GM23338 (cell line): Measurements from ENCODE around the gene GOLGA7B. TPM values are rescaled to one million over a fixed set of nuclear protein-coding genes. Genes with fewer than 3 reads are reported as not detected.

ENCODE experiments used
- ATAC-seq: fragments of 200-7000 bp; cut with Tn5 transposase; 3 replicates; pipeline ENCODE4 v1.9.1; 2020
- DNase-seq: peaks from one replicate; pipeline ENCODE4 v3.0.0-alpha.2; 2015; ENCODE audit warnings: low spot score
- H2AFZ ChIP-seq: fragments of 200-600 bp; sonication (generic); 2 replicates; pipeline ENCODE4 v1.8.0; 2016; ENCODE audit warnings: antibody characterized with exemption, mild to moderate bottlenecking, moderate library complexity
- H3F3A ChIP-seq: fragments of 200-600 bp; sonication (generic); replicated peaks from 2 replicates; pipeline ENCODE4 v1.8.0; 2017; ENCODE audit warnings: antibody characterized with exemption, mixed run types, low read depth
- H3K27ac ChIP-seq: fragments of 200-600 bp; sonication (generic); 2 replicates; pipeline ENCODE4 v1.6.1; 2016; ENCODE audit warnings: low read depth
- H3K27me3 ChIP-seq: fragments of 200-600 bp; sonication (generic); 2 replicates; pipeline ENCODE4 v1.8.0; 2016; ENCODE audit warnings: mild to moderate bottlenecking, mixed run types, moderate library complexity; ENCODE audit not compliant: insufficient read depth
- H3K36me3 ChIP-seq: fragments of 200-600 bp; sonication (generic); 2 replicates; pipeline ENCODE4 v1.8.0; 2016; ENCODE audit warnings: mild to moderate bottlenecking; ENCODE audit not compliant: insufficient read depth
- H3K4me1 ChIP-seq: fragments of 200-600 bp; sonication (generic); 2 replicates; pipeline ENCODE4 v1.8.0; 2016; ENCODE audit warnings: mild to moderate bottlenecking, moderate library complexity; ENCODE audit not compliant: insufficient read depth
- H3K4me2 ChIP-seq: fragments of 200-600 bp; sonication (generic); 2 replicates; pipeline ENCODE4 v1.7.1; 2017; ENCODE audit warnings: mixed run types
- H3K4me3 ChIP-seq: fragments of 200-600 bp; sonication (generic); 2 replicates; pipeline ENCODE4 v1.6.1; 2016; ENCODE audit warnings: mixed run types
- H3K79me2 ChIP-seq: fragments of 200-600 bp; sonication (generic); replicated peaks from 2 replicates; pipeline ENCODE4 v1.8.0; 2017; ENCODE audit warnings: mild to moderate bottlenecking; ENCODE audit not compliant: insufficient read depth
- H3K9me2 ChIP-seq: fragments of 200-600 bp; sonication (generic); 2 replicates; pipeline ENCODE4 v1.8.0; 2017; ENCODE audit not compliant: insufficient read depth
- H4K20me1 ChIP-seq: fragments of 200-600 bp; sonication (generic); replicated peaks from 2 replicates; pipeline ENCODE4 v1.8.0; 2017; ENCODE audit warnings: mild to moderate bottlenecking; ENCODE audit not compliant: insufficient read depth
- H3K27ac Mint-ChIP-seq: 2 replicates; pipeline ENCODE4 v1.8.0; 2020; ENCODE audit warnings: inconsistent platforms, mild to moderate bottlenecking, moderate library complexity, mixed read lengths
- H3K27me3 Mint-ChIP-seq: 3 replicates; pipeline ENCODE4 v1.8.0; 2022; ENCODE audit warnings: low read depth, mild to moderate bottlenecking, moderate library complexity, mixed read lengths, inconsistent platforms; ENCODE audit not compliant: insufficient read depth, poor library complexity
- H3K36me3 Mint-ChIP-seq: 3 replicates; pipeline ENCODE4 v1.8.0; 2021; ENCODE audit warnings: low read depth, mild to moderate bottlenecking, inconsistent platforms, moderate library complexity, mixed read lengths
- H3K4me1 Mint-ChIP-seq: 3 replicates; pipeline ENCODE4 v1.8.0; 2020; ENCODE audit warnings: mild to moderate bottlenecking, inconsistent platforms, mixed read lengths
- H3K4me3 Mint-ChIP-seq: 3 replicates; pipeline ENCODE4 v1.8.0; 2021; ENCODE audit warnings: moderate library complexity, mild to moderate bottlenecking, inconsistent platforms, mixed read lengths
- H3K9me3 Mint-ChIP-seq: 3 replicates; pipeline ENCODE4 v1.8.0; 2020; ENCODE audit warnings: moderate library complexity, mild to moderate bottlenecking, inconsistent platforms, mixed read lengths
- CREB1 ChIP-seq: fragments of 250-450 bp; sonication (Bioruptor Pico); IDR thresholded peaks from 2 replicates; pipeline ENCODE4 v1.5.0; 2020; ENCODE audit warnings: low read depth, mild to moderate bottlenecking, moderate library complexity
- CTCF ChIP-seq, 2 experiments: fragments of 200-600 bp in 1 of 2; sonication (generic) in 1 of 2; conservative IDR thresholded peaks; 2 replicates each; pipeline versions ENCODE4 v1.5.1 to v1.6.1; 2016 to 2017; ENCODE audit warnings: antibody characterized with exemption in 2 of 2, low read depth in 2 of 2, mild to moderate bottlenecking in 2 of 2, moderate library complexity in 1 of 2
- EZH2phosphoT487 ChIP-seq: fragments of 200-600 bp; sonication (generic); IDR thresholded peaks from one replicate; pipeline ENCODE4 v1.8.1; 2018; ENCODE audit warnings: antibody characterized with exemption; ENCODE audit not compliant: unreplicated experiment
- NANOG ChIP-seq: IDR thresholded peaks from 2 replicates; pipeline ENCODE4 v1.6.1; 2016; ENCODE audit warnings: antibody characterized with exemption, borderline replicate concordance
- POLR2AphosphoS5 ChIP-seq: IDR thresholded peaks from 2 replicates; pipeline ENCODE4 v1.6.1; 2016; ENCODE audit warnings: antibody characterized with exemption, low read depth
- REST ChIP-seq: IDR thresholded peaks from one replicate; pipeline ENCODE4 v1.6.1; 2018; ENCODE audit warnings: antibody characterized with exemption; ENCODE audit not compliant: unreplicated experiment
- STAT1 ChIP-seq: IDR thresholded peaks from one replicate; pipeline ENCODE4 v1.6.1; 2016; ENCODE audit warnings: antibody characterized with exemption; ENCODE audit not compliant: unreplicated experiment
- ZNF114 ChIP-seq: fragments of 250-450 bp; sonication (Bioruptor Pico); IDR thresholded peaks from 2 replicates; pipeline ENCODE4 v1.5.0; 2020; ENCODE audit warnings: mild to moderate bottlenecking, moderate library complexity
- ZNF331 ChIP-seq: fragments of 250-450 bp; sonication (Bioruptor Pico); IDR thresholded peaks from 2 replicates; pipeline ENCODE4 v1.5.0; 2020; ENCODE audit warnings: low read depth, mild to moderate bottlenecking, moderate library complexity
- ZNF462 ChIP-seq: fragments of 250-450 bp; sonication (Bioruptor Pico); IDR thresholded peaks from 2 replicates; pipeline ENCODE4 v1.5.0; 2020; ENCODE audit warnings: mild to moderate bottlenecking, moderate library complexity
- polyA plus RNA-seq: library from polyadenylated mRNA; unstranded; fragments of >200 nt; fragmentation: Nextera tagmentation; extraction: Ambion mirVana; gene quantifications from 2 replicates; pipeline ENCODE4 v1.2.1, GENCODE V29; 2016
- total RNA-seq: library from RNA; depleted of rRNA; stranded (reverse); fragments of >200 nt; shearing (Covaris generic); gene quantifications from 2 replicates; pipeline ENCODE4 v1.2.3, GENCODE V29; 2014

GOLGA7B gene
- total and polyA plus RNA-seq, 2 experiments from 2014 or later, result 0.14 to 0.15 TPM

- Histone ChIP-seq H3K36me3 (no peaks in the 10 kb centered on the region), H3K4me1 (peaks cover 3% of the 10 kb centered on the region; the same call in 1 of the 2 replicates), H3K9me2 (0 out of 2 replicates have a peak, but pooled peaks cover 3% of the 10 kb centered on the region), H3F3A (no peaks in the 10 kb centered on the region), H3K27ac (no peak overlapping the region), H4K20me1 (no peaks in the 10 kb centered on the region), H3K4me2 (no peak overlapping the region), H2AFZ (no peak overlapping the region), H3K79me2 (no peaks in the 10 kb centered on the region), H3K4me3 (no peak overlapping the region), H3K27me3 (peaks cover 30% of the 10 kb centered on the region)
- no peak overlapping the region for H3K27ac Mint-ChIP-seq
- H3K4me3 Mint-ChIP-seq, result no peak overlapping the region
- H3K27me3 Mint-ChIP-seq, result peaks cover 28% of the 10 kb centered on the region
- ATAC-seq (no peak), DNase-seq (no peak)
- no peak for TF ChIP-seq EZH2phosphoT487
- H3K4me1 Mint-ChIP-seq, result peaks cover 10% of the 10 kb centered on the region
- no peaks in the 10 kb centered on the region for H3K9me3 Mint-ChIP-seq
- no peaks in the 10 kb centered on the region for H3K36me3 Mint-ChIP-seq
These were observed 3.3 kb downstream of the GOLGA7B start for GRCh38 chr10:97852840-97853405.

- peaks cover 10% of the 10 kb centered on the region for H3K4me1 Mint-ChIP-seq
- H3K27me3 Mint-ChIP-seq, result peaks cover 28% of the 10 kb centered on the region
- peaks cover 3% of the 10 kb centered on the region; the same call in 1 of the 2 replicates for H3K4me1 ChIP-seq
- H2AFZ ChIP-seq, result no peak overlapping the region
- H3K36me3 ChIP-seq, result no peaks in the 10 kb centered on the region
- H3K4me3 ChIP-seq, result no peak overlapping the region
- H3K36me3 Mint-ChIP-seq, result no peaks in the 10 kb centered on the region
- 0 out of 2 replicates have a peak, but pooled peaks cover 3% of the 10 kb centered on the region for H3K9me2 ChIP-seq
- H3K4me2 ChIP-seq, result no peak overlapping the region
- no peak overlapping the region for H3K27ac Mint-ChIP-seq
- H4K20me1 ChIP-seq, result no peaks in the 10 kb centered on the region
- DNase-seq (no peak), ATAC-seq (no peak)
- no peak overlapping the region for H3K27ac ChIP-seq
- H3F3A ChIP-seq, result no peaks in the 10 kb centered on the region
- H3K9me3 Mint-ChIP-seq, result no peaks in the 10 kb centered on the region
- no peaks in the 10 kb centered on the region for H3K79me2 ChIP-seq
- no peak overlapping the region for H3K4me3 Mint-ChIP-seq
- peaks cover 16% of the 10 kb centered on the region for H3K27me3 ChIP-seq
- TF ChIP-seq POLR2AphosphoS5, result no peak
- no peak for TF ChIP-seq ZNF114 (CRISPR knock-in tag)
- TF ChIP-seq EZH2phosphoT487, result no peak
- TF ChIP-seq CREB1 (CRISPR knock-in tag), result no peak
- TF ChIP-seq NANOG, result no peak
- TF ChIP-seq CTCF (conservative IDR thresholded peaks at IDR 0.05; ENCODE audit: low read depth in 2 of 2), result no peak
- no peak for TF ChIP-seq REST
- TF ChIP-seq ZNF331, result no peak
- no peak for TF ChIP-seq STAT1
- TF ChIP-seq ZNF462, result no peak
These were observed 5.1 kb downstream of the GOLGA7B start for GRCh38 chr10:97854743-97855142.
